ENCODE measurements around the gene EXPH5. TPM values are rescaled to one million over a fixed set of nuclear protein-coding genes. Genes with fewer than 3 reads are reported as not detected.
"Not testable (repeated sequence)": the region's sequence is repeated elsewhere in the genome, so short reads cannot be mapped to it uniquely, and the experiment has no call there.

Gene EXPH5
- polyA plus RNA-seq, 1 donor, result 1.1 TPM

- Histone ChIP-seq H3K4me1 (ENCODE audit: control insufficient read depth, insufficient read depth, low read length) (no peaks in the 10 kb centered on the region), H3K9me3 (ENCODE audit: control insufficient read depth, low read depth, low read length) (no peaks in the 10 kb centered on the region), H3K27ac (ENCODE audit: low read length) (no peak overlapping the region), H3K4me3 (ENCODE audit: low read length) (no peak overlapping the region), H3K36me3 (ENCODE audit: control insufficient read depth, insufficient read depth, low read length) (no peaks in the 10 kb centered on the region), H3K27me3 (ENCODE audit: control insufficient read depth, insufficient read depth, low read length) (peaks cover 64% of the 10 kb centered on the region)
- no peak for DNase-seq
- WGBS (ENCODE audit: insufficient coverage, low lambda C conversion rate), result 17% methylated on average over 1 of the region's 5 CpGs
Observed at GRCh38 chr11:108606070-108606469, 12.5 kb upstream of the EXPH5 start.

GRCh38 chr11:108602818-108603217 lies 9.2 kb upstream of the EXPH5 start:
- not testable (repeated sequence) for H3K4me1 ChIP-seq (ENCODE audit: control insufficient read depth, insufficient read depth, low read length); H3K9me3 ChIP-seq (ENCODE audit: control insufficient read depth, low read depth, low read length); H3K27ac ChIP-seq (ENCODE audit: low read length); DNase-seq; H3K4me3 ChIP-seq (ENCODE audit: low read length); H3K36me3 ChIP-seq (ENCODE audit: control insufficient read depth, insufficient read depth, low read length)
- peaks cover 48% of the 10 kb centered on the region for H3K27me3 ChIP-seq (ENCODE audit: control insufficient read depth, insufficient read depth, low read length)
- no CpG with 5 or more reads among the region's 5 CpGs for WGBS (ENCODE audit: insufficient coverage, low lambda C conversion rate)

- WGBS (ENCODE audit: insufficient coverage, low lambda C conversion rate), result no CpG with 5 or more reads among the region's 1 CpG
- Histone ChIP-seq H3K9me3 (ENCODE audit: control insufficient read depth, low read depth, low read length) (no peaks in the 10 kb centered on the region), H3K27me3 (ENCODE audit: control insufficient read depth, insufficient read depth, low read length) (peaks cover 39% of the 10 kb centered on the region), H3K4me3 (ENCODE audit: low read length) (no peak overlapping the region), H3K27ac (ENCODE audit: low read length) (no peak overlapping the region), H3K36me3 (ENCODE audit: control insufficient read depth, insufficient read depth, low read length) (no peaks in the 10 kb centered on the region), H3K4me1 (ENCODE audit: control insufficient read depth, insufficient read depth, low read length) (no peaks in the 10 kb centered on the region)
- no peak for DNase-seq
Observed at GRCh38 chr11:108601150-108601549, 7.6 kb upstream of the EXPH5 start.

GRCh38 chr11:108599978-108600377 lies 6.4 kb upstream of the EXPH5 start:
- H3K9me3 ChIP-seq (ENCODE audit: control insufficient read depth, low read depth, low read length), result no peaks in the 10 kb centered on the region
- 93% methylated on average over 2 of the region's 2 CpGs for WGBS (ENCODE audit: insufficient coverage, low lambda C conversion rate)
- H3K27me3 ChIP-seq (ENCODE audit: control insufficient read depth, insufficient read depth, low read length), result peaks cover 30% of the 10 kb centered on the region
- H3K27ac ChIP-seq (ENCODE audit: low read length), result no peak overlapping the region
- DNase-seq, result no peak
- no peaks in the 10 kb centered on the region for H3K4me1 ChIP-seq (ENCODE audit: control insufficient read depth, insufficient read depth, low read length)
- no peak overlapping the region for H3K4me3 ChIP-seq (ENCODE audit: low read length)
- H3K36me3 ChIP-seq (ENCODE audit: control insufficient read depth, insufficient read depth, low read length), result no peaks in the 10 kb centered on the region

GRCh38 chr11:108597736-108598355 lies 4.3 kb upstream of the EXPH5 start:
- 88% methylated on average over 5 of the region's 5 CpGs for WGBS (ENCODE audit: insufficient coverage, low lambda C conversion rate)
- DNase-seq, result no peak
- no peaks in the 10 kb centered on the region for H3K9me3 ChIP-seq (ENCODE audit: control insufficient read depth, low read depth, low read length)
- H3K36me3 ChIP-seq (ENCODE audit: control insufficient read depth, insufficient read depth, low read length), result no peaks in the 10 kb centered on the region
- no peaks in the 10 kb centered on the region for H3K4me1 ChIP-seq (ENCODE audit: control insufficient read depth, insufficient read depth, low read length)
- no peak overlapping the region for H3K4me3 ChIP-seq (ENCODE audit: low read length)
- no peak overlapping the region for H3K27ac ChIP-seq (ENCODE audit: low read length)
- H3K27me3 ChIP-seq (ENCODE audit: control insufficient read depth, insufficient read depth, low read length), result peaks cover 17% of the 10 kb centered on the region

GRCh38 chr11:108596701-108597100 lies 3.1 kb upstream of the EXPH5 start:
- Histone ChIP-seq H3K9me3 (ENCODE audit: control insufficient read depth, low read depth, low read length) (no peaks in the 10 kb centered on the region), H3K27me3 (ENCODE audit: control insufficient read depth, insufficient read depth, low read length) (peaks cover 20% of the 10 kb centered on the region), H3K27ac (ENCODE audit: low read length) (no peak overlapping the region), H3K4me3 (ENCODE audit: low read length) (no peak overlapping the region), H3K4me1 (ENCODE audit: control insufficient read depth, insufficient read depth, low read length) (peaks cover 2% of the 10 kb centered on the region), H3K36me3 (ENCODE audit: control insufficient read depth, insufficient read depth, low read length) (no peaks in the 10 kb centered on the region)
- DNase-seq, result no peak
- no CpG with 5 or more reads among the region's 2 CpGs for WGBS (ENCODE audit: insufficient coverage, low lambda C conversion rate)

- Histone ChIP-seq H3K27me3 (ENCODE audit: control insufficient read depth, insufficient read depth, low read length) (peaks cover 18% of the 10 kb centered on the region), H3K36me3 (ENCODE audit: control insufficient read depth, insufficient read depth, low read length) (no peaks in the 10 kb centered on the region), H3K4me3 (ENCODE audit: low read length) (peak overlapping the region; percentile 16), H3K9me3 (ENCODE audit: control insufficient read depth, low read depth, low read length) (no peaks in the 10 kb centered on the region), H3K4me1 (ENCODE audit: control insufficient read depth, insufficient read depth, low read length) (peaks cover 2% of the 10 kb centered on the region), H3K27ac (ENCODE audit: low read length) (peak overlapping the region; percentile 4)
- no peak for DNase-seq
- WGBS (ENCODE audit: insufficient coverage, low lambda C conversion rate), result 10% methylated on average over 2 of the region's 5 CpGs
Observed at GRCh38 chr11:108593923-108594434, 411 bp upstream of the EXPH5 start.

- peak; percentile 7 to 56 for DNase-seq
- no CpG with 5 or more reads among the region's 43 CpGs for WGBS (ENCODE audit: insufficient coverage, low lambda C conversion rate)
- Histone ChIP-seq H3K9me3 (ENCODE audit: control insufficient read depth, low read depth, low read length) (no peaks in the 10 kb centered on the region), H3K36me3 (ENCODE audit: control insufficient read depth, insufficient read depth, low read length) (no peaks in the 10 kb centered on the region), H3K4me3 (ENCODE audit: low read length) (peak overlapping the region; percentile 64), H3K4me1 (ENCODE audit: control insufficient read depth, insufficient read depth, low read length) (peaks cover 2% of the 10 kb centered on the region), H3K27ac (ENCODE audit: low read length) (peak overlapping the region; percentile 72), H3K27me3 (ENCODE audit: control insufficient read depth, insufficient read depth, low read length) (peaks cover 11% of the 10 kb centered on the region)
Observed at GRCh38 chr11:108592591-108593213, 866 bp downstream of the EXPH5 start.

GRCh38 chr11:108591893-108592292 lies 1.7 kb downstream of the EXPH5 start:
- no peaks in the 10 kb centered on the region for H3K36me3 ChIP-seq (ENCODE audit: control insufficient read depth, insufficient read depth, low read length)
- H3K4me1 ChIP-seq (ENCODE audit: control insufficient read depth, insufficient read depth, low read length), result peaks cover 2% of the 10 kb centered on the region
- H3K9me3 ChIP-seq (ENCODE audit: control insufficient read depth, low read depth, low read length), result no peaks in the 10 kb centered on the region
- H3K4me3 ChIP-seq (ENCODE audit: low read length), result no peak overlapping the region
- H3K27ac ChIP-seq (ENCODE audit: low read length), result no peak overlapping the region
- peaks cover 11% of the 10 kb centered on the region for H3K27me3 ChIP-seq (ENCODE audit: control insufficient read depth, insufficient read depth, low read length)
- no peak for DNase-seq
- WGBS (ENCODE audit: insufficient coverage, low lambda C conversion rate), result no CpG with 5 or more reads among the region's 4 CpGs

- H3K4me1 ChIP-seq (ENCODE audit: control insufficient read depth, insufficient read depth, low read length), result peaks cover 2% of the 10 kb centered on the region
- H3K27ac ChIP-seq (ENCODE audit: low read length), result no peak overlapping the region
- H3K27me3 ChIP-seq (ENCODE audit: control insufficient read depth, insufficient read depth, low read length), result peaks cover 8% of the 10 kb centered on the region
- H3K36me3 ChIP-seq (ENCODE audit: control insufficient read depth, insufficient read depth, low read length), result no peaks in the 10 kb centered on the region
- no peaks in the 10 kb centered on the region for H3K9me3 ChIP-seq (ENCODE audit: control insufficient read depth, low read depth, low read length)
- WGBS (ENCODE audit: insufficient coverage, low lambda C conversion rate), result no CpG with 5 or more reads among the region's 1 CpG
- no peak overlapping the region for H3K4me3 ChIP-seq (ENCODE audit: low read length)
- no peak for DNase-seq
Observed at GRCh38 chr11:108589136-108589535, 4.4 kb downstream of the EXPH5 start.

- Histone ChIP-seq H3K36me3 (ENCODE audit: control insufficient read depth, insufficient read depth, low read length) (no peaks in the 10 kb centered on the region), H3K27ac (ENCODE audit: low read length) (no peak overlapping the region), H3K27me3 (ENCODE audit: control insufficient read depth, insufficient read depth, low read length) (peaks cover 8% of the 10 kb centered on the region), H3K4me1 (ENCODE audit: control insufficient read depth, insufficient read depth, low read length) (peaks cover 2% of the 10 kb centered on the region), H3K9me3 (ENCODE audit: control insufficient read depth, low read depth, low read length) (no peaks in the 10 kb centered on the region), H3K4me3 (ENCODE audit: low read length) (no peak overlapping the region)
- no peak for DNase-seq
- 70% methylated on average over 2 of the region's 2 CpGs for WGBS (ENCODE audit: insufficient coverage, low lambda C conversion rate)
Observed at GRCh38 chr11:108588287-108588686, 5.3 kb downstream of the EXPH5 start.

Data from large intestine (tissue), 3 donors.